ENCODE measurements around the gene CLTCL1. TPM values are rescaled to one million over a fixed set of nuclear protein-coding genes. Genes with fewer than 3 reads are reported as not detected.

CLTCL1 gene
- polyA plus RNA-seq, 1 donor (not counting 4 experiments of a cell fraction or from before 2014, with no cell fraction given), result 12.4 TPM

DNA sequence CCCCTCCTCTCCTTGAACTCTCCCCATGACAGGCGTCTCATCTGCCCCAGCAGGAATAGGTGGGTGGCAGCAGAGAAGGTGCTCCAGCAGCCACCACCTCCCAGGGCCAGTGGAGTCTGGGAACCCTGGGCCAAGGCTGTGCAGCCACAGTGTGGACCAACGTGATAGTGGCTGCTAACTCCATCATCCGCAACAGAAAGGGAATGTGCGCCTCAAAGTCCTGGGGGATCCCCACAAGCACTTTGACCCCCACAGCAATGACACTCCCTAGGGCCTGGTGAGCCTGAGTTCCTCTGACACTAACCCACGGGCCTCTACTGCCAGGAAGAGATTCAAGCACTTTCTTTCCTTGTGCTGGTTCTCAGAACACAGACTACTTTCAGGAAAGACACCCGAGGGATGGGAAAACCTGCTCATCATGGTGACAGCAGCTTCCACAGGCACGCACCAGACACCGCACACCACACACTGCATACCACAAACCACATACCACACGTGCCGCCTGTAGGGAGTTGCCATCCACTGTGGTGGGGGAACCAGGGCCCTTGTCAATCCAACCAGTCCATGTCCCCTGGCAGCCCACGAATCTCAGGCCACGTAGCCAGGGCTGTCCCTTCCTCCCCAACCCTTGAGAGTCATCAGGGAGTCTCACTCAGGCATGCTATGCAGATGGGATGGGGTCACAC, 109.6 kb downstream of the CLTCL1 start:
- no peaks in the 10 kb centered on the region for H3K9me3 ChIP-seq (ENCODE audit: control insufficient read depth, low read depth, low read length)
- FAIRE-seq, result no peak
- H3K4me2 ChIP-seq (ENCODE audit: control insufficient read depth, extremely low read depth, insufficient read depth, low read depth, low read length), result no peak overlapping the region
- no peak for DNase-seq (ENCODE audit: low read depth, low spot score)
- H3K27me3 ChIP-seq (ENCODE audit: control insufficient read depth, extremely low read depth, insufficient read depth, low read length), result no peaks in the 10 kb centered on the region
- no peak overlapping the region for H3K4me3 ChIP-seq (ENCODE audit: control insufficient read depth in 2 of 3, extremely low read depth in 1 of 3, insufficient read depth in 2 of 3, low read depth in 1 of 3, low read length in 3 of 3)
- no peak overlapping the region for H3K27ac ChIP-seq (ENCODE audit: control insufficient read depth, insufficient read depth, low read length)
- no peaks in the 10 kb centered on the region for H3K9me1 ChIP-seq (ENCODE audit: control insufficient read depth, extremely low read depth, insufficient read depth, low read length)
- peaks cover 11% of the 10 kb centered on the region for H3K4me1 ChIP-seq (ENCODE audit: control insufficient read depth, extremely low read depth, insufficient read depth, low read length)
- no peak overlapping the region for H3K9ac ChIP-seq (ENCODE audit: control insufficient read depth, extremely low read depth, insufficient read depth, low read length)
- H3K79me2 ChIP-seq (ENCODE audit: control insufficient read depth, insufficient read depth, low read length), result peaks cover 8% of the 10 kb centered on the region
- dilution Hi-C loops (cut with MboI; ENCODE audit: extremely low pct_ligation_motif_present, low sequenced_read_pairs), result no loop called here
- H4K20me1 ChIP-seq (ENCODE audit: control insufficient read depth, extremely low read depth, insufficient read depth, low read length), result peaks cover 5% of the 10 kb centered on the region
- peaks cover under 1 to 2% of the 10 kb centered on the region in 2 experiments for H3K36me3 ChIP-seq (ENCODE audit: control insufficient read depth in 2 of 2, extremely low read depth in 1 of 2, insufficient read depth in 2 of 2, low read length in 2 of 2)
- TF ChIP-seq EZH2 (IDR thresholded peaks at IDR 0.05; ENCODE audit: low read length), result no peak
- TF ChIP-seq, protein P1, sequence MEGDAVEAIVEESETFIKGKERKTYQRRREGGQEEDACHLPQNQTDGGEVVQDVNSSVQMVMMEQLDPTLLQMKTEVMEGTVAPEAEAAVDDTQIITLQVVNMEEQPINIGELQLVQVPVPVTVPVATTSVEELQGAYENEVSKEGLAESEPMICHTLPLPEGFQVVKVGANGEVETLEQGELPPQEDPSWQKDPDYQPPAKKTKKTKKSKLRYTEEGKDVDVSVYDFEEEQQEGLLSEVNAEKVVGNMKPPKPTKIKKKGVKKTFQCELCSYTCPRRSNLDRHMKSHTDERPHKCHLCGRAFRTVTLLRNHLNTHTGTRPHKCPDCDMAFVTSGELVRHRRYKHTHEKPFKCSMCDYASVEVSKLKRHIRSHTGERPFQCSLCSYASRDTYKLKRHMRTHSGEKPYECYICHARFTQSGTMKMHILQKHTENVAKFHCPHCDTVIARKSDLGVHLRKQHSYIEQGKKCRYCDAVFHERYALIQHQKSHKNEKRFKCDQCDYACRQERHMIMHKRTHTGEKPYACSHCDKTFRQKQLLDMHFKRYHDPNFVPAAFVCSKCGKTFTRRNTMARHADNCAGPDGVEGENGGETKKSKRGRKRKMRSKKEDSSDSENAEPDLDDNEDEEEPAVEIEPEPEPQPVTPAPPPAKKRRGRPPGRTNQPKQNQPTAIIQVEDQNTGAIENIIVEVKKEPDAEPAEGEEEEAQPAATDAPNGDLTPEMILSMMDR (optimal IDR thresholded peaks at IDR 0.05 in 1 of 3, IDR thresholded peaks at IDR 0.05 in 1 of 3, conservative IDR thresholded peaks at IDR 0.05 in 1 of 3; ENCODE audit: extremely low read depth in 1 of 3, insufficient read depth in 2 of 3, low read length in 3 of 3), result no peak
- H2AFZ ChIP-seq (ENCODE audit: control insufficient read depth, low read length), result no peak overlapping the region

DNA sequence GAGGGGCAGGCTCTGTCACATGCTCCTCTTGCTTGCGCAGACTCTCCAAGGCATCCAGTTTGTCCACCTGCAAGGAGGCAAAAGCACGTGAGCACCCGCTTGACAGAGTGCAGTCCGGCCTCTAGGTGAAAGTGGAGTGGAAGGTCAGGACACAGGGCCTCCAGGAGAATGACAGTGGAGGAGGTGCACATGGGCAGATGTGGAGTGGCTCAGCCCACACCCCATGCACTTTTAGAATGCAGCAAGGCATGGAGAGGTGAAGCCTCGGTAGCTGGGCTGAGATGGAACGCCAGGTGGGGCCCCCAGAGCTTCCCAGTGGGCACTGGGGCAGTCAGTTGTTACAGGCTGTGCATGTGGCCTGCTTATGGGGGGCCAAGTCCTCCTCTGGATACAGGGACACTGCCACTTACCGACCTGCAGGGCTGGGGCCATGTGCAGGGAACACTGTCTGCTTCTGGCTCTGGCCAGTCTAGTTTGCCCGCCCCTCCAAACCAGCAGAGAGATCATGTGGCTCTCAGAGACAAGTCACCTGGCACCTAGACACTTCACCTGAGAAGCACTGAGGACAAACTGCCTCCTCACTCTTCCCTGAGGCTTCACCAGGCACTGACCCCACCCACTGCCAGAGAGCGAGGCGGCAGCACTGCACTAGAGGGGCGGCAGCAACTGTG, 110.6 kb downstream of the CLTCL1 start:
- peaks cover 5% of the 10 kb centered on the region for H4K20me1 ChIP-seq (ENCODE audit: control insufficient read depth, extremely low read depth, insufficient read depth, low read length)
- H3K36me3 ChIP-seq (ENCODE audit: control insufficient read depth in 2 of 2, extremely low read depth in 1 of 2, insufficient read depth in 2 of 2, low read length in 2 of 2), result peaks cover 5 to 9% of the 10 kb centered on the region in 2 experiments
- no peaks in the 10 kb centered on the region for H3K27me3 ChIP-seq (ENCODE audit: control insufficient read depth, extremely low read depth, insufficient read depth, low read length)
- H3K4me2 ChIP-seq (ENCODE audit: control insufficient read depth, extremely low read depth, insufficient read depth, low read depth, low read length), result no peak overlapping the region
- peaks cover 14% of the 10 kb centered on the region for H3K79me2 ChIP-seq (ENCODE audit: control insufficient read depth, insufficient read depth, low read length)
- H3K9ac ChIP-seq (ENCODE audit: control insufficient read depth, extremely low read depth, insufficient read depth, low read length), result no peak overlapping the region
- dilution Hi-C loops (cut with MboI; ENCODE audit: extremely low pct_ligation_motif_present, low sequenced_read_pairs), result no loop called here
- peaks cover 17% of the 10 kb centered on the region for H3K4me1 ChIP-seq (ENCODE audit: control insufficient read depth, extremely low read depth, insufficient read depth, low read length)
- no peaks in the 10 kb centered on the region for H3K9me1 ChIP-seq (ENCODE audit: control insufficient read depth, extremely low read depth, insufficient read depth, low read length)
- no peak overlapping the region for H3K4me3 ChIP-seq (ENCODE audit: control insufficient read depth in 2 of 3, extremely low read depth in 1 of 3, insufficient read depth in 2 of 3, low read depth in 1 of 3, low read length in 3 of 3)
- no peak overlapping the region for H2AFZ ChIP-seq (ENCODE audit: control insufficient read depth, low read length)
- no peak for FAIRE-seq
- H3K27ac ChIP-seq (ENCODE audit: control insufficient read depth, insufficient read depth, low read length), result no peak overlapping the region
- no peak for DNase-seq (ENCODE audit: low read depth, low spot score)
- no peaks in the 10 kb centered on the region for H3K9me3 ChIP-seq (ENCODE audit: control insufficient read depth, low read depth, low read length)
- TF ChIP-seq, protein P1 (optimal IDR thresholded peaks at IDR 0.05 in 1 of 3, IDR thresholded peaks at IDR 0.05 in 1 of 3, conservative IDR thresholded peaks at IDR 0.05 in 1 of 3; ENCODE audit: extremely low read depth in 1 of 3, insufficient read depth in 2 of 3, low read length in 3 of 3), result no peak
- TF ChIP-seq EZH2 (IDR thresholded peaks at IDR 0.05; ENCODE audit: low read length), result no peak
